VCaP (cell line): Measurements from ENCODE around the gene GLRA1.

Experiments used
- H3K27ac ChIP-seq: fragments of 450-650 bp; 2 replicates; pipeline ENCODE4 v1.5.1; 2017
- CTCF ChIP-seq: fragments of 450-650 bp; conservative IDR thresholded peaks from 2 replicates; pipeline ENCODE4 v1.5.1; 2017; ENCODE audit warnings: mild to moderate bottlenecking, moderate library complexity

Gene GLRA1

GRCh38 chr5:151904909-151905308 lies 19.7 kb downstream of the GLRA1 start:
- TF ChIP-seq CTCF: no peak

DNA sequence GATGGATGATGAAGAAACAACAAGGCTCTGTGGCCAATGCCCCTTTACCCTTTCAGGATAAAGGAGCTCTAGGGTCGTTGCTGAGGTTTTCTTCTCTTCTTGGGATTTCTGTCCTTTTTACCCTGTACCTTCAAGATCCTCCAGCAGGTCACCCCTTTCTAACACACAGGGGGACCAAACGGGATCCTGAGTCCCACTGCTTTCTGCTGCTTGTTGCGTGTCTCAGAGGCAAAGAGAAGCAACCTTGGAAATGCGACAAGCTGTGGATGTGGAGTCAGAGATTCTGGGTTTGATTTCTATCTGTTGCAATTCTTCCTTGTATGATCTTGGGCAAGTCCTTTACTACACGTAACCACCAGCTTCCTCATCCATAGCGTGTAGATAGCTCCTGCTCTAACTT lies 20.5 kb downstream of the GLRA1 start:
- no peak for TF ChIP-seq CTCF
- H3K27ac ChIP-seq: no peak overlapping the region

More at GRCh38 chr5:151904909-151905308, 19.7 kb downstream of the GLRA1 start:
- H3K27ac ChIP-seq: peak overlapping the region; percentile 69

GRCh38 chr5:151903243-151903653 lies 21.4 kb downstream of the GLRA1 start:
- H3K27ac ChIP-seq: no peak overlapping the region
- TF ChIP-seq CTCF: no peak

GRCh38 chr5:151902215-151902614 lies 22.4 kb downstream of the GLRA1 start:
- H3K27ac ChIP-seq: no peak overlapping the region
- no peak for TF ChIP-seq CTCF

- H3K27ac ChIP-seq: no peak overlapping the region
- no peak for TF ChIP-seq CTCF
These were observed 23.0 kb downstream of the GLRA1 start for GRCh38 chr5:151901611-151902010.

DNA sequence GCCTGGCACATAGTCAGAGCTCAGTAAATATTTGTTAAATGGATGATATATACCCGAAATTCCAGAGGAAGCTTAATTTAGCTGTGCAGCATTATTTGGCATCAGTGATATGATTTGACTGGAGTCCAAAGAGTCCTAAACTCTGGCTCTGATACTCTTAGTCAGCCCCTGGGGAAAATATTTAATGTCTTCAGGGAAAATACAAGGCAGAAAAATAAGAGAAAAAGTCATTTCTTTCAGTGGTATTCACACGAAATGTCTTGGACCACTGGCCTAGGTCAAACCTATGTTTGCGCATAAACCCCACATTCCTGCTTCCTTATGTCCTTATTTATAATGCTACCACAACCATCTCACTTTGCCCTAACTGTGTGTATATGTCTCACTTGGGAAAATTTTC lies 23.8 kb downstream of the GLRA1 start:
- no peak for TF ChIP-seq CTCF
- no peak overlapping the region; the same call in 1 of the 2 replicates for H3K27ac ChIP-seq

- TF ChIP-seq CTCF: no peak
These were observed 25.3 kb downstream of the GLRA1 start for GRCh38 chr5:151899399-151899798.

GRCh38 chr5:151897896-151898295 lies 26.8 kb downstream of the GLRA1 start:
- TF ChIP-seq CTCF: no peak
- H3K27ac ChIP-seq: no peak overlapping the region

More at GRCh38 chr5:151899399-151899798, 25.3 kb downstream of the GLRA1 start:
- H3K27ac ChIP-seq: no peak overlapping the region
